Smooth muscle cell (in vitro differentiated cells): Measurements from ENCODE around the gene NCKAP5. TPM values are rescaled to one million over a fixed set of nuclear protein-coding genes. Genes with fewer than 3 reads are reported as not detected.

Experiments used
- DNase-seq: peaks from one replicate; lab custom pipeline; 2025; ENCODE audit not compliant: unreplicated experiment; lab: John Stamatoyannopoulos, UW
- H2AFZ ChIP-seq: fragments of 200-600 bp; sonication (generic); 2 replicates; pipeline ENCODE4 v1.6.0; 2016; ENCODE audit warnings: antibody characterized with exemption, low read depth, mild to moderate bottlenecking
- H3F3A ChIP-seq: fragments of 200-600 bp; sonication (generic); 2 replicates; pipeline ENCODE4 v1.6.0; 2017; ENCODE audit warnings: antibody characterized with exemption, low read depth
- H3K27ac ChIP-seq: fragments of 200-600 bp; sonication (generic); 2 replicates; pipeline ENCODE4 v1.5.1; 2016; ENCODE audit warnings: low read depth, mild to moderate bottlenecking
- H3K27me3 ChIP-seq: fragments of 200-600 bp; sonication (generic); 2 replicates; pipeline ENCODE4 v1.6.1; 2016; ENCODE audit warnings: low read depth, mild to moderate bottlenecking
- H3K36me3 ChIP-seq: fragments of 200-600 bp; sonication (generic); 2 replicates; pipeline ENCODE4 v1.5.1; 2016; ENCODE audit warnings: low read depth
- H3K4me1 ChIP-seq: fragments of 200-600 bp; sonication (generic); 2 replicates; pipeline ENCODE4 v1.5.1; 2016; ENCODE audit warnings: low read depth
- H3K4me2 ChIP-seq: fragments of 200-600 bp; sonication (generic); 2 replicates; pipeline ENCODE4 v1.6.0; 2016; ENCODE audit warnings: mild to moderate bottlenecking
- H3K4me3 ChIP-seq: fragments of 200-600 bp; sonication (generic); 2 replicates; pipeline ENCODE4 v1.5.1; 2016; ENCODE audit warnings: mild to moderate bottlenecking
- H3K79me2 ChIP-seq: fragments of 200-600 bp; sonication (generic); 2 replicates; pipeline ENCODE4 v1.6.0; 2016; ENCODE audit warnings: low read depth, mild to moderate bottlenecking
- H3K9ac ChIP-seq: fragments of 200-600 bp; sonication (generic); 2 replicates; pipeline ENCODE4 v1.6.0; 2016; ENCODE audit warnings: low read depth
- H3K9me3 ChIP-seq: fragments of 200-600 bp; sonication (generic); replicated peaks from 2 replicates; pipeline ENCODE4 v1.5.1; 2016; ENCODE audit warnings: low read depth
- H4K20me1 ChIP-seq: fragments of 200-600 bp; sonication (generic); 2 replicates; pipeline ENCODE4 v1.6.0; 2016; ENCODE audit warnings: low read depth
- whole genome bisulfite sequencing: methylation state at CpG from one replicate; pipeline ENCODE4 v1.1.7; 2016; ENCODE audit warnings: low lambda C conversion rate; 5-methylcytosine and 5-hydroxymethylcytosine counted together
- polyA plus RNA-seq: library from polyadenylated mRNA; unstranded; fragments of >200 nt; fragmentation: Nextera tagmentation; extraction: Ambion mirVana; gene quantifications from 2 replicates; pipeline ENCODE4 v1.2.1, GENCODE V29; 2016
- total RNA-seq: library from RNA; depleted of rRNA; stranded (reverse); fragments of >200 nt; gene quantifications from 2 replicates; pipeline ENCODE4 v1.2.3, GENCODE V29; 2014
- TF ChIP-seq, protein P1 (sequence below): fragments of 200-600 bp; sonication (generic); IDR thresholded peaks from 2 replicates; pipeline ENCODE4 v1.5.1; 2017; ENCODE audit warnings: borderline replicate concordance, mild to moderate bottlenecking, antibody characterized with exemption; ENCODE audit not compliant: insufficient read depth, poor library complexity, severe bottlenecking

Gene NCKAP5
- total and polyA plus RNA-seq, 2 experiments from 2014 or later: 4.6 to 9.5 TPM

DNA sequence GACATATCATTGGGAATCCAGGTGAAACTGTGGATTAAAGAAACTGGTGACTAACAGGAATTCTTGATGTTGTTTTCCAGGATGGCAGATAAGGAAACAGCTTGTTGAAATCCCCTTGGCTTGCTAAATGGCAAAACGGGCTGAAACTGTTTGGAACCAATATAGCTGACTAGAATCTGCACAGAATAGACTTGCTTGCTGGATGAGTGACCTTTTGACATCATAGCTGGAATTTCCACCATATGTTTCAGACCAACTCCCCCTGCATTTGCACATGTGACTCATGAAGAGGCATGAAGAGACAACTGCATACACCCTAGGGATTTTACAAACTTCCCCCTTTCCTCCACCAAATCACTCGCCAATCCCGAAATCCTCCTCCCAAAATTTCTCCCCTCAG, 810.6 kb downstream of the NCKAP5 start:
- H2AFZ ChIP-seq: no peak overlapping the region

DNA sequence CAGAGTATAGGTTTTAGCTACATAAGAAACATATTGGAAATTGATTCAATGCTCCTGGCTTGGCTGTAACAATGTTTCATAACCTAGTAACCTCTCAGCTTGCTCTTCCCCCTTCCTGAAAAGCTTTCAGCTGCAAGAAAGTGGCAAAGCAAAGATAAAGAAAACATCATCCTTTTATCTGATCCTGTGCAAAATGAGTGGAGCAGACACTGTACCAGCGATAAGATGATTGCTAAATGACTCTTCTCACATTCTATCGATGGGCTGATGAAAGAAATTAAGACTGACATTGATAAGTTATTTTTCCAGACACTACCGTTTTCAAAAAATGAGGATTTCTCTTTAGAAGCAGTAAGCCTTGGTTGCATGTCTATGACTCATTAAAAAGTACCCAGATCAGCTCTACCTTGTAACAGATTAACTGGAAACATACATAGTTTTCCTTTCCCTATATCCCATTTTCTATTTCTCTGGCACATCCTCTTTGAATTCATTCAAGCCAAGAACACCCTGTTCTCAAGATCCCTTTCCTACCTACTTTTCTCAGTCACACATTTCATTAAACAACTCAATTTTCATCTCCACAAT, 811.2 kb downstream of the NCKAP5 start:
- H3K4me2 ChIP-seq: no peak overlapping the region
- H3K27me3 ChIP-seq: no peaks in the 10 kb centered on the region
- H3K27ac ChIP-seq: no peak overlapping the region
- no peak overlapping the region for H2AFZ ChIP-seq
- H3K9ac ChIP-seq: no peak overlapping the region
- DNase-seq: no peak
- no peaks in the 10 kb centered on the region for H3K36me3 ChIP-seq
- H3K4me3 ChIP-seq: no peak overlapping the region
- no peaks in the 10 kb centered on the region for H3K79me2 ChIP-seq
- no peaks in the 10 kb centered on the region for H3F3A ChIP-seq
- TF ChIP-seq, protein P1, sequence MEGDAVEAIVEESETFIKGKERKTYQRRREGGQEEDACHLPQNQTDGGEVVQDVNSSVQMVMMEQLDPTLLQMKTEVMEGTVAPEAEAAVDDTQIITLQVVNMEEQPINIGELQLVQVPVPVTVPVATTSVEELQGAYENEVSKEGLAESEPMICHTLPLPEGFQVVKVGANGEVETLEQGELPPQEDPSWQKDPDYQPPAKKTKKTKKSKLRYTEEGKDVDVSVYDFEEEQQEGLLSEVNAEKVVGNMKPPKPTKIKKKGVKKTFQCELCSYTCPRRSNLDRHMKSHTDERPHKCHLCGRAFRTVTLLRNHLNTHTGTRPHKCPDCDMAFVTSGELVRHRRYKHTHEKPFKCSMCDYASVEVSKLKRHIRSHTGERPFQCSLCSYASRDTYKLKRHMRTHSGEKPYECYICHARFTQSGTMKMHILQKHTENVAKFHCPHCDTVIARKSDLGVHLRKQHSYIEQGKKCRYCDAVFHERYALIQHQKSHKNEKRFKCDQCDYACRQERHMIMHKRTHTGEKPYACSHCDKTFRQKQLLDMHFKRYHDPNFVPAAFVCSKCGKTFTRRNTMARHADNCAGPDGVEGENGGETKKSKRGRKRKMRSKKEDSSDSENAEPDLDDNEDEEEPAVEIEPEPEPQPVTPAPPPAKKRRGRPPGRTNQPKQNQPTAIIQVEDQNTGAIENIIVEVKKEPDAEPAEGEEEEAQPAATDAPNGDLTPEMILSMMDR: no peak
- H3K4me1 ChIP-seq: peaks cover 3% of the 10 kb centered on the region
- H3K9me3 ChIP-seq: no peaks in the 10 kb centered on the region
- no peaks in the 10 kb centered on the region for H4K20me1 ChIP-seq
- WGBS: 28% methylated on average over 3 of the region's 3 CpGs

More for the DNA sequence above, 810.6 kb downstream of the NCKAP5 start:
- Histone ChIP-seq H3K27me3 (no peaks in the 10 kb centered on the region), H3K4me1 (peaks cover 3% of the 10 kb centered on the region), H3K4me2 (no peak overlapping the region), H3K4me3 (no peak overlapping the region), H3K9ac (no peak overlapping the region), H4K20me1 (no peaks in the 10 kb centered on the region), H3K79me2 (no peaks in the 10 kb centered on the region), H3K27ac (no peak overlapping the region), H3F3A (no peaks in the 10 kb centered on the region), H3K9me3 (no peaks in the 10 kb centered on the region), H3K36me3 (no peaks in the 10 kb centered on the region)
- no peak for DNase-seq
- TF ChIP-seq, protein P1: no peak
- 78% methylated on average over 3 of the region's 3 CpGs for WGBS

DNA sequence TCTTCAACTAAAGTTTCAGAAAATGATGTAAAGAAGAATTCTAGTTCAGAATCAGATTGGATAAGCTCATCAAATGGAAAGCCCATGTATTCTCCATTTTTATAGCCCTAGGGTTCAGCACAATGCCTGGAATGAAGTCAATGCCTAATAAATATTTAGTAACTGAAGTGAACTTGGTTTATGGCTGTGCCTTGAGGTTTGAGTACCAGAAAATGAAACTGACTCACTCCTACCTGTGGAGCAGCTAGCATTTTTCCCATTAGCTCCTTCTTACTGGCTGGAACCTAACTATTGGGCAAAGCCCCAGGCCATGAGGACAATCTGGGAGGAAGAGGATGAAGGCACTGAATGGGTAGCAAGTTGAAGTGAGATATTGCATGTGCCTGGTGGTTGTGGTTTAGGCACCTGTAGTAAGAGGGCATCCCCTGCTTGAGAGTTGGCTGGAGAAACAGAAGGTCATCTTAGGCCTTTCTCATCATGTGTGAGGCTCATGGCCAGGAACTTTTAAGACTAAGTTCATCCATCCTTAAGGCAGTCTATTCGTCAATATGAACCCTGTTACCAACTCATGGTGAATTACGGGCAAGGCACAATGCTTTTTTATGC, 813.3 kb downstream of the NCKAP5 start:
- Histone ChIP-seq H3K36me3 (no peaks in the 10 kb centered on the region), H3K4me2 (no peak overlapping the region), H3K27ac (no peak overlapping the region), H4K20me1 (no peaks in the 10 kb centered on the region), H3F3A (no peaks in the 10 kb centered on the region), H2AFZ (no peak overlapping the region), H3K4me3 (no peak overlapping the region), H3K9ac (no peak overlapping the region), H3K27me3 (no peaks in the 10 kb centered on the region), H3K9me3 (no peaks in the 10 kb centered on the region), H3K4me1 (peaks cover 3% of the 10 kb centered on the region), H3K79me2 (no peaks in the 10 kb centered on the region)
- no peak for DNase-seq
- 98% methylated on average over 2 of the region's 2 CpGs for WGBS
- TF ChIP-seq, protein P1: no peak

DNA sequence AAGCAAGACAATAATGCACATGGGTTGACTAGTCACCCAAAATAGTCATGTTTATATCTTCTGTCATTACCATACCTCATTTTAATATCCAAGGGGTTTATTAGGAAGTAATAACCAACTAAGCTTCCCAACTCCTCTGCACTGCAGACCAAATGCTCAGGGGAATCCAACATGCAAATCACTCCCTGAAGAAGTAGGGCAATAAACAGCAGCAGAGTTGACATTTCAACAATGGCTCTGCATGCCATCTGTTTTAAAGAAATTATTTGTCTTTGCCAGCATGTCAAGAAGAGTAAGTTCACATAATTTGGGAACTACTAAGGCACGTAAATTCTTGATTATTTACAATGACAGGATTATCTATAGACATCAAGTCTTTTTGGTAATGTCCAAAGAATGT, 813.9 kb downstream of the NCKAP5 start:
- Histone ChIP-seq H3F3A (no peaks in the 10 kb centered on the region), H3K36me3 (no peaks in the 10 kb centered on the region), H3K27ac (no peak overlapping the region), H3K9me3 (no peaks in the 10 kb centered on the region), H3K4me2 (no peak overlapping the region), H3K4me3 (no peak overlapping the region), H3K4me1 (peaks cover 3% of the 10 kb centered on the region), H3K9ac (no peak overlapping the region), H2AFZ (no peak overlapping the region), H4K20me1 (no peaks in the 10 kb centered on the region), H3K27me3 (no peaks in the 10 kb centered on the region), H3K79me2 (no peaks in the 10 kb centered on the region)
- TF ChIP-seq, protein P1: no peak
- WGBS: 74% methylated on average over 1 of the region's 1 CpG
- no peak for DNase-seq
